ENCODE data around the gene KCNH4.
A peak's percentile ranks its signal among the peaks of the same experiment; 100 is the strongest.

KCNH4 gene

DNA sequence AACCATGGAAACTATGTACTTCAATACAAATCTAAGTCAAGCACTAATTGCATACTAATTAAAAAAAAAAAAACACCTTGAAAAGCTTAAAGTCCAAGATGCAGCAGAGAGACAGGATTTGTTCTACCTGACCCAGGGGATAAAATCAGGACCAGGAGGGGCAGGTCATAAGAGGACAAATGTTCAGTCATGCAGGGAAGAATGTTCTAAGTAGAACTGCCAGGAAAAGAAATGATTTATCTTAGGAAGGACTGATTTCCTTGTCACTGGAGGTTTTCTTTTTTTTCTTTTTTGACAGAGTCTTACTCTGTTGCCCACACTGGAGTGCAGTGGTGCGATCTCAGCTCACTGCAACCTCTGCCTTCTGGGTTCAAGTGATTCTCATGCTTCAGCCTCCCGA, 22.4 kb upstream of the KCNH4 start:
- Histone ChIP-seq H3K36me3 (ENCODE audit: control insufficient read depth, insufficient read depth, low read length) (peaks cover 24% of the 10 kb centered on the region), H3K27ac (ENCODE audit: low read depth, low read length) (no peak overlapping the region)

DNA sequence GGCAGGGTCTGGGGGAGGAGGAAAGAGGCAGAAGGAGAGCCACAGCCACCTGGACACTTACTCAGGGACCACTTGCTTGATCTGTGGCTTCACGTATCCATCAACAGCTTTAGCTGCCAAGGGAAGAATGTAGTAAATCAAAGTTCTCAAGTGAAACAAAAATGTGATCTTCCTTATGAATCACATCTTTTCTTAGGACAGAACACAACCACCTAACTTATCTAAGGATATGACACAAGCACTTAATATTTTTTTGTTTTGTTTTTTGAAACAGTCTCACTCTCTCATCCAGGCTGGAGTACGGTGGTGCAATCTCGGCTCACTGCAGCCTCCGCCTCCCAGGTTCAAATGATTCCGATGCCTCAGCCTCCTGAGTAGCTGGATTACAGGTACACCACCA, 21.8 kb upstream of the KCNH4 start:
- Histone ChIP-seq H3K4me3 (ENCODE audit: low read length) (no peak overlapping the region), H3K36me3 (ENCODE audit: control insufficient read depth, insufficient read depth, low read length) (peaks cover 24% of the 10 kb centered on the region), H3K27me3 (ENCODE audit: control insufficient read depth, insufficient read depth, low read length) (no peaks in the 10 kb centered on the region), H3K4me1 (ENCODE audit: control insufficient read depth, insufficient read depth, low read length) (no peaks in the 10 kb centered on the region), H3K27ac (ENCODE audit: low read depth, low read length) (no peak overlapping the region), H3K9ac (ENCODE audit: low read length) (no peak overlapping the region)

More for the DNA sequence above, 22.4 kb upstream of the KCNH4 start:
- H3K27me3 ChIP-seq (ENCODE audit: control insufficient read depth, insufficient read depth, low read length) = no peaks in the 10 kb centered on the region
- no peak overlapping the region for H3K4me3 ChIP-seq (ENCODE audit: low read length)
- H3K9ac ChIP-seq (ENCODE audit: low read length) = no peak overlapping the region
- no peaks in the 10 kb centered on the region for H3K4me1 ChIP-seq (ENCODE audit: control insufficient read depth, insufficient read depth, low read length)

DNA sequence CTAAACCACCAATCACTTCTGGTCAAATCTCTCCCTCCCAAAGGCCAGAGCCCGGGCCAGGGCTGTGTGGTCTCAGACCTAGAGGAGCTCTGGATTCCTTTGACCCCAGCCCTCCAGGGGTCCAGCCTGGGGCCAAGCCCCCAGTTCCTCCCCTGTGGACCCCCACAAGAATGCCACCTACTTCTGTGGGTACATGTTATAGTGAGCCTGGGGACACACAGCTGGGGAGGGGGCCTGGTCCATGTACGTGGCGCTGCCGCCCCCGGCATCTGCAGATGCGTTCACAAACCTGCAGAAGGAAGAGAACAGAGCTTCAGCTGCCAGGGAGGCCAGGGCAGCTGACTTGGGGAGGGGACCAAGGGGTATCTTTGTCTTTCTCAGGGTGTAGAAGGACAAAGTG, 21.2 kb upstream of the KCNH4 start:
- no peak overlapping the region for H3K9ac ChIP-seq (ENCODE audit: low read length)
- peaks cover 24% of the 10 kb centered on the region for H3K36me3 ChIP-seq (ENCODE audit: control insufficient read depth, insufficient read depth, low read length)
- H3K27me3 ChIP-seq (ENCODE audit: control insufficient read depth, insufficient read depth, low read length) = no peaks in the 10 kb centered on the region
- H3K4me1 ChIP-seq (ENCODE audit: control insufficient read depth, insufficient read depth, low read length) = no peaks in the 10 kb centered on the region
- H3K4me3 ChIP-seq (ENCODE audit: low read length) = no peak overlapping the region
- H3K27ac ChIP-seq (ENCODE audit: low read depth, low read length) = no peak overlapping the region

DNA sequence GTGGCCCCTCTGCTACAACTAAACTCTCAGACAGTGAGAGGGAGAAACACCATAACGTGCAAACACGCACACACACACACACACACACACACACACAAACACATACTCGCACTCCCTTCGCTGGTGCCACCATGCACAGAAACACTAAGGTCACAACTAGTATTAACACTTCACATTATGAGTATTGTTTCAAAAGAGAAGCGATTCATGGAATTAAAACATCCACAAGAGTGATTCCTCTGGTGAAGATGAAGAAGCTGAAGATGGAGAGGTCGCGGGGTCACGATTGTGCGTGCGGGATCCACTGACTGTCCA, 20.5 kb upstream of the KCNH4 start:
- no peak overlapping the region for H3K27ac ChIP-seq (ENCODE audit: low read depth, low read length)

DNA sequence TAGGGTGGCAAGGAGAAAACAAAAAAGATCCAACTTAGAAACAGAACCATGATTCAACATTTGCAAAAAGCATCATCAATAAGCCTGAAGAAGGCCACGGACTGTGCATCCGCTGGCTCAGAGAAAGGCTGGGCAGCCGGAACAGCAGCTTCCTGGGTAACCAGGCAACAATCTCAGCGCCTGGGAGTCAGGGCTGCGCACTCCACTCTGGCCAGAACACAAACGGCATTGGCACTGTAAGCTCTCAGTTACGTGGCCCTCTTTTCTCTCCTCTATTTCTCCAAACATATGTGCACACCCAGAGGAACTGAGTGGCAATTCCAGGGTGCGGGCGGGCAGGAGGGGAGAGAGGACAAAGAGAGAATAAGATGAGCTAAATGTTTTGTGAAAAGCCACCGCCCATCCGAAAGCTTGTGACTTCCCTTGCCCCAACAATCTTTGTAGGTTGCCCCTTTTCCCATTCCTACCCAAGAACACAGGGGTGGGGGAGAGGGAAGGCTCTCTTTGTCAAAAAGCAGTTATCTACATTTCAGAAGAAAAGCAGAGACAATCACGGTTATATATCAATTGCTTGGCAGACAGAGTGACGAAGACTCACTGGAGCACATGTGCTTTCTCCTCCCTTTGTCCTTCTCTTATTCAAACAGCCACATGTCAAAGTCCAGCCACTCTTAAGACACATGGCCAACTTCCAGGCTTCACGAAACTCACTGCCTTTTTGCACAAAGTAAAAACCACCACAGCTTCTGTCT, 19.9 kb upstream of the KCNH4 start:
- Histone ChIP-seq H3K27me3 (ENCODE audit: control insufficient read depth, insufficient read depth, low read length) (no peaks in the 10 kb centered on the region), H3K4me3 (ENCODE audit: low read length) (no peak overlapping the region), H3K27ac (ENCODE audit: low read depth, low read length) (no peak overlapping the region), H3K36me3 (ENCODE audit: control insufficient read depth, insufficient read depth, low read length) (peaks cover 24% of the 10 kb centered on the region), H3K4me1 (ENCODE audit: control insufficient read depth, insufficient read depth, low read length) (no peaks in the 10 kb centered on the region), H3K9ac (ENCODE audit: low read length) (no peak overlapping the region)

More for the DNA sequence above, 20.5 kb upstream of the KCNH4 start:
- Histone ChIP-seq H3K27me3 (ENCODE audit: control insufficient read depth, insufficient read depth, low read length) (no peaks in the 10 kb centered on the region), H3K4me3 (ENCODE audit: low read length) (no peak overlapping the region), H3K4me1 (ENCODE audit: control insufficient read depth, insufficient read depth, low read length) (no peaks in the 10 kb centered on the region), H3K9ac (ENCODE audit: low read length) (no peak overlapping the region), H3K36me3 (ENCODE audit: control insufficient read depth, insufficient read depth, low read length) (peaks cover 24% of the 10 kb centered on the region)

DNA sequence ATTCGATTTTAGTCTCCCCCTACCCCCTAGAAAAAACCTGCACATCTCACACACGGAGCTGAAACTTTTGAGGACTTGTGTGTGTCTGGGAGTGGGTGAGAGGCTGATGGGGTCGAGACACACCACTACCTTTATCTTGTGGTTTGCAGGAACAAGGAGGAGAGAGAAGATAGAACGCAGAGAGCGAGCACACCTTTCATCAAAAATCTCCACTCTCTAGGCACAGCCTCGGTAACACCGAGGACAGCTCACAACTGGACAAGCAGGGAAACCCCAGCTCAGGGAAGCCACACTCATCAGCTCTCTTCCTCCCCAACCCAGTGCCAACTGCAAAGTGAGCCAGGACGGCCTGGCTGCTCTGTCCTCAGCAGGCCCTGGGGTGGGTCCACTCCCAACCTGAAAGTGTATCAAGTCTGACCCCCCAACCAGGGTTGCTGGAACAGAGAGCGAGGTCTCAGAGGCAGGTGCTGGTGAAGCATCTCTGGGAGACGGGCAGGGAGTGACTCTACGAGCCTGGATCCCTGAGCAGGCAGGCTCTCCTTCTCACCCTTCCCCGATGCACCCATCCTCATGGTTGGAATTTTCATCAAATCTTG, 18.6 kb upstream of the KCNH4 start:
- no peak overlapping the region for H3K4me3 ChIP-seq (ENCODE audit: low read length)
- H3K36me3 ChIP-seq (ENCODE audit: control insufficient read depth, insufficient read depth, low read length) = peaks cover 18% of the 10 kb centered on the region
- no peak overlapping the region for H3K9ac ChIP-seq (ENCODE audit: low read length)
- H3K27ac ChIP-seq (ENCODE audit: low read depth, low read length) = no peak overlapping the region
- no peaks in the 10 kb centered on the region for H3K27me3 ChIP-seq (ENCODE audit: control insufficient read depth, insufficient read depth, low read length)
- peaks cover under 1% of the 10 kb centered on the region for H3K4me1 ChIP-seq (ENCODE audit: control insufficient read depth, insufficient read depth, low read length)

DNA sequence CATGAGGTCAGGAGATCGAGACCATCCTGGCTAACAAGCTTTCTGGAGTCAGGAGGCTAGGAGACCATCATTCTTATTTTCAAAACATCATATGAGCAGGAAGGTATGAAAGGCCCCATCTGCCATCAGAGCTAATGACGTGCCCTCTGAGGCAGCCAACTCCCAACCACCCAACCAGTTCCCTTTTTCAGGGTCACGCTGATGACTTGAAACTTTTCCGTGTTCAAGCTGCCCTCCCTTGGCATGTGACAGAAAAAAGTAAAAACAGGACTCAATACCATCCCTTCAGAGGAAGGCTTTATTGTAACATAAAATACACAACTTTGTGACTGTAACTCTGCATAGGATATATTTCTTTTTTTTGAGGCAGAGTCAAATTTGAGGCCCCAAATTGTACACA, 18.0 kb upstream of the KCNH4 start:
- H3K4me1 ChIP-seq (ENCODE audit: control insufficient read depth, insufficient read depth, low read length) = peaks cover 2% of the 10 kb centered on the region

DNA sequence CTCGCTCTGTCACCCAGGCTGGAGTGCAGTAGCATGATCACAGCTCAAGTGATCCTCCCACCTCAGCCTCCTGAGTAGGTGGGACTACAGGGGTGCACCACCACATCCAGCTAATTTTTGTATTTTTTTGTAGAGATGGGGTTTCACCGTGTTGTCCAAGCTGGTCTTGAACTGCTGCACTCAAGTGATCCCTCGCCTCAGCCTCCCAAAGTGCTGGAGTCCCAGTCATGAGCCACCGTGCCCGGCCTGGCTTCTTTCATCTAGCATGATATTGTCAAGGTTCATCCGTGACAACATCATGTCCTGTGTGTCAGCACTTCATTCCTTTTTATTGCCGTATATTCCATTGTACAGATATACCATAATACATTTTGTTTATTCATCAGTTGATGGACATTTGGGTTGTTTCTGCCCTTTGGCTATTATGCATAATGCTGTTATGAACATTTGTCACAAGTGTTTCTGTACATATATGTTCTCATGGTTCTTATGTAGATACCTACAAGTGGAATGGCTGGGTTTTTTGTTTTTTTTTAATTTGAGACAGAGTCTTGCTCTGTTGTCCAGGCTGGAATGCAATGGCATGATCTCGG, 16.7 kb upstream of the KCNH4 start:
- H3K27me3 ChIP-seq (ENCODE audit: control insufficient read depth, insufficient read depth, low read length) = no peaks in the 10 kb centered on the region
- H3K4me1 ChIP-seq (ENCODE audit: control insufficient read depth, insufficient read depth, low read length) = peaks cover 12% of the 10 kb centered on the region
- H3K9ac ChIP-seq (ENCODE audit: low read length) = no peak overlapping the region
- peaks cover 12% of the 10 kb centered on the region for H3K36me3 ChIP-seq (ENCODE audit: control insufficient read depth, insufficient read depth, low read length)
- no peak overlapping the region for H3K27ac ChIP-seq (ENCODE audit: low read depth, low read length)
- no peak overlapping the region for H3K4me3 ChIP-seq (ENCODE audit: low read length)

More for the DNA sequence above, 18.0 kb upstream of the KCNH4 start:
- H3K9ac ChIP-seq (ENCODE audit: low read length) = no peak overlapping the region
- H3K27ac ChIP-seq (ENCODE audit: low read depth, low read length) = no peak overlapping the region
- H3K36me3 ChIP-seq (ENCODE audit: control insufficient read depth, insufficient read depth, low read length) = peaks cover 14% of the 10 kb centered on the region
- no peaks in the 10 kb centered on the region for H3K27me3 ChIP-seq (ENCODE audit: control insufficient read depth, insufficient read depth, low read length)
- H3K4me3 ChIP-seq (ENCODE audit: low read length) = no peak overlapping the region

DNA sequence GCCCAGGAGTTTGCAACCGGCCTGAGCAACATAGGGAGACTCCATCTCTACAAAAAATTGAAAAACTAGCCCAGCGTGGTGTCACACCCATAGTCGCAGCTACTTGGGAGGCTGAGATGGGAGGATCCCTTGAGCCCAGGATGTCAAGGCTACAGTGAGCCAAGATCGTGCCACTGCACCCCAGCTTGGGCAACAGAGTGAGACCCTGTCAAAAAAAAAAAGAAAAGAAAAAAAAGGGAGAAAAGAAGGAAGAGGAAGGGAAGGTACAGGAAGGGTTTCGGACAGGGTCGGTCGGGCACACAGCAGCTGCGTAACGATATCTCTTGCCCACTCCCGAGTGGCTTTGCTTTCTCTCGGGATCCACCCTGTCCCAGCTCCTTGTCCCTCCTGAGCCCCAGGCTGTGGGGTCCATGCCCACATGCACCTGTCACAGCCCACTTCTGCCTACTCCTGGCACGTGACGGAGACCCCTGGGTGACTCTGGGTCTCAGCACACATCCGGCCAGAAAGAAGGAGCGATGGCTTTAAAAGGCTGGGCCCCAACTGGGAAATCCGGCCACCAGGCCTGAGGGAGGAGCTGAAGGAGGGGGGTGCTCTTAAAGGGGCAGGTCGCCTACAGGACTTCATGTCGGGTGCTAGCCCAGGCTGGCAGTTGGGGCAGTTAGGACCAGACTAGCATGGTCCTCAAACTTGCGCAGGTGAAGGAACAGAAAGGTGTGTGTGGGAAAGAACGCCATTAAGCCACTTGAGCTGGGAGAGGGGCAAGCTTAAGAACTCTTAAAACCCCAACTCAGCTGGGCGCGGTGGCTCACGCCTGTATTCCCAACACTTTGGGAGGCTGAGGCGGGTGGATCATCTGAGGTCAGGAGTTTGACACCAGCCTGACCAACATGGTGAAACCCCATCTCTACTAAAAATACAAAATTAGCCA, 13.3 kb upstream of the KCNH4 start, which contains the start of gene GHDC:
Gene GHDC (minus strand): TSS at position 526 of the 931 bp plus-strand sequence. CDS start 913 bp downstream, outside the sequence.
- Histone ChIP-seq H3K9ac (ENCODE audit: low read length) (peak within 1 kb of the TSS; percentile 84), H3K27ac (ENCODE audit: low read depth, low read length) (peak within 1 kb of the TSS; percentile 70), H3K27me3 (ENCODE audit: control insufficient read depth, insufficient read depth, low read length) (no peaks in the 10 kb centered on the region), H3K4me1 (ENCODE audit: control insufficient read depth, insufficient read depth, low read length) (peaks cover 12% of the 10 kb centered on the region), H3K36me3 (ENCODE audit: control insufficient read depth, insufficient read depth, low read length) (peaks cover 2% of the 10 kb centered on the region), H3K4me3 (ENCODE audit: low read length) (peak within 1 kb of the TSS; percentile 83)

DNA sequence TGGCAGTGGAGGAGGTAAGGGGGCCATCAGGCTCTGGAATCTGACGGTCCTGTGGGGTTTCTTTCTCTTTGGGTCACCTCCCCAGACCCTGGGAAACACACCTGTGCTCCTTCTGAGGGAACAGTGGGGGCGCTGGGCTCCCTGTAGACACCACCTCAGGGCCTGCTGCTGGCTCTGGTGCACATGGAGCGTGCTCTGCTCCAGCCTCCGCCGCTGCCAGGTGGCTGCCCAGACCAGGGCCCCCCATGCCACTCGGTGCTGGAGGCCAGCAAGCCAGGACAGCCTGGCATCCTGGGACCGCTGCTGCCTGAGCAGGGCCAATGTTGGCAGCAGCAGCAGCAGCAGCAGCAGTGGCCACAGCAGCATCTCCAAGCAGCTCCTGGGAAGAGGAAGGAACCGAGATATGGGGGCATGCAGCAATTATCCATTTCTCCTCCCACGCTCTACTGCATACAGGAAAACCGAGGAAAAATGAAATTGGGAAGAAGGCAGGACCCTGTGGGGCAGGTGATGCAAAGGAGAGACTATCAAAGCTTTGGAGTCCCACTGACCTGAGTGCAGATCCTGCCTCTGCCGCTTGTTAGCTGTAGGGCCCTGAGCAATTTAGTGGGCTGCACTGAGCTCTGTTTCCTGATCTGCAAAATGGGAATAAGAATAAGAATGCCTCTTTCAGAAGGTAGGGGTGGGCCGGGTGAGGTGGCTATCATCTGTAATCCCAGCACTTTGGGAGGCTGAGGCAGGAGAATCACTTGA, 12.4 kb upstream of the KCNH4 start:
- H3K36me3 ChIP-seq (ENCODE audit: control insufficient read depth, insufficient read depth, low read length) = no peaks in the 10 kb centered on the region
- no peak overlapping the region for H3K9ac ChIP-seq (ENCODE audit: low read length)
- peaks cover 12% of the 10 kb centered on the region for H3K4me1 ChIP-seq (ENCODE audit: control insufficient read depth, insufficient read depth, low read length)
- H3K27ac ChIP-seq (ENCODE audit: low read depth, low read length) = no peak overlapping the region
- peak overlapping the region; percentile 83 for H3K4me3 ChIP-seq (ENCODE audit: low read length)
- no peaks in the 10 kb centered on the region for H3K27me3 ChIP-seq (ENCODE audit: control insufficient read depth, insufficient read depth, low read length)

DNA sequence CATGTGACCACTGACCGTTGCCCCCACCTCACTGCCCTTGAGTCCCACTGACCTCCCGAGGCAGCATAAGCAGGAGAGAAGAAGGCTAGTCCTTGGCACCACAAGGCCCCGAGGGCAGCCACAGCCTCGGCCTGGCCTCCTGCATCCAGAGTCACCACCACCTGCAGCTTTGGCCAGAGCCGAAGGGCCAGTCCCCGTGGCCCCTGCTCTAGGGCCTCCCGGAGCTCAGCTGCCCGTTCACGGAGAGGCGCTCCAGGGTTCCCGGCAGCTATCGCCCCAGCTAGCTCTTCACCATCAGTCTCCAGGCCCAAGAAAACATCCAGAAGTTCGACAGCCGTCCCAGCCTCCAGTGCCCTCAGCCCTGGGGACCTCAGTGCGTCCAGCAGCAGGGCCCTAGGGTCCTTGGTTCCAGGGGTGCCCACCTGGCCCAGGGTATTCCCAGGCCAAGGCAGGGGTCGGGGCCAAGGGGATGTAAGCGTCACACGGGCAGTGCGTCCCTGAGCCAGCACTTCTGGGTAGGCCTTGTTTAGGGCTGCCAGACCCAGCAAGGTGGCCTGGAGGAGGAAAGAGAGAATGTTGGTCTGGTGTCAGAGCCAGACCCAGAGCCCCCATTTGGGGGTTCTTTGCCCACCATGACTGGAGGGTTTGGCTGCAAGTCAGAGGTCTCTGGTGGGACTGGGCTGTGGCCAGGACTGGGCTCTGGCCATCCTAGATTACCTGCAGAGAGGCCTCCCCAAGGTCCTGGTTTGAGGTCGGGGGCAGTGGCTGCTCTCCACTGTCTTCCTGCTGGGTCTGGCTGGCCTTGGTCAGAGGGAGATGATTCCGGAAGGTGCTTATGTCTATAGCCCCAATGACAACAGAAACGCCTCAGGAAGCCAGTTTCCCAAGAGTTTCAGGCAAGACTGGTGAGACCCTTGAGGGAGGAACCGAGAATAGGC, 11.5 kb upstream of the KCNH4 start:
- H3K9ac ChIP-seq (ENCODE audit: low read length) = no peak overlapping the region
- H3K4me3 ChIP-seq (ENCODE audit: low read length) = no peak overlapping the region
- no peak overlapping the region for H3K27ac ChIP-seq (ENCODE audit: low read depth, low read length)
- H3K4me1 ChIP-seq (ENCODE audit: control insufficient read depth, insufficient read depth, low read length) = peaks cover 12% of the 10 kb centered on the region
- H3K27me3 ChIP-seq (ENCODE audit: control insufficient read depth, insufficient read depth, low read length) = no peaks in the 10 kb centered on the region
- H3K36me3 ChIP-seq (ENCODE audit: control insufficient read depth, insufficient read depth, low read length) = no peaks in the 10 kb centered on the region
